HG02759 (cell line): ENCODE results near the gene ILKAP.

ENCODE experiments used
- ATAC-seq: cut with Tn5 transposase; IDR thresholded peaks from one replicate; pipeline ENCODE4 v1.9.1; 2021; ENCODE audit warnings: mild to moderate bottlenecking, moderate library complexity; ENCODE audit not compliant: unreplicated experiment

ILKAP gene

GRCh38 chr2:238138331-238139195 is 64.9 kb downstream of the ILKAP start, which contains the start of gene KLHL30:
KLHL30 (plus strand) TSS chr2:238138668; CDS start chr2:238140755, 2,087 bp downstream.
- no peak for ATAC-seq

- no peak for ATAC-seq
These were observed 65.6 kb downstream of the ILKAP start for GRCh38 chr2:238137885-238138284.

GRCh38 chr2:238136820-238137537 is 66.5 kb downstream of the ILKAP start:
- no peak for ATAC-seq

- no peak for ATAC-seq
These were observed 67.8 kb downstream of the ILKAP start for GRCh38 chr2:238135601-238136150.

- no peak for ATAC-seq
These were observed 69.1 kb downstream of the ILKAP start for GRCh38 chr2:238134393-238134785.

GRCh38 chr2:238133499-238134392 is 69.7 kb downstream of the ILKAP start:
- no peak for ATAC-seq

GRCh38 chr2:238132463-238133450 is 70.7 kb downstream of the ILKAP start:
- no peak for ATAC-seq

- ATAC-seq, result no peak
These were observed 71.6 kb downstream of the ILKAP start for GRCh38 chr2:238131761-238132462.

- ATAC-seq, result no peak
These were observed 72.5 kb downstream of the ILKAP start for GRCh38 chr2:238130696-238131628.

- no peak for ATAC-seq
These were observed 73.3 kb downstream of the ILKAP start for GRCh38 chr2:238130111-238130695.

GRCh38 chr2:238129166-238130010 is 74.1 kb downstream of the ILKAP start:
- no peak for ATAC-seq

- no peak for ATAC-seq
These were observed 74.9 kb downstream of the ILKAP start for GRCh38 chr2:238128534-238129001.

GRCh38 chr2:238128061-238128440 is 75.4 kb downstream of the ILKAP start:
- ATAC-seq, result no peak

GRCh38 chr2:238127165-238128060 is 76.1 kb downstream of the ILKAP start:
- ATAC-seq, result peak; percentile 74

- no peak for ATAC-seq
These were observed 76.7 kb downstream of the ILKAP start for GRCh38 chr2:238126775-238127164.
